Esophagus muscularis mucosa (tissue), 4 donors: Measurements from ENCODE around the gene MLLT3.

ENCODE experiments used
- EP300 ChIP-seq: sonication (generic); formaldehyde crosslinking; IDR thresholded peaks from one replicate; pipeline ENCODE4 v1.6.1; 2017; ENCODE audit warnings: antibody characterized with exemption
- POLR2A ChIP-seq: fragments of 450-650 bp; IDR thresholded peaks from one replicate; pipeline ENCODE4 v1.6.1; 2017; ENCODE audit warnings: antibody characterized with exemption, moderate library complexity, mild to moderate bottlenecking, low read depth
- POLR2AphosphoS5 ChIP-seq, 2 donors: sonication (generic); formaldehyde crosslinking; IDR thresholded peaks; one replicate each; pipeline ENCODE4 v1.6.1; 2017; ENCODE audit warnings: antibody characterized with exemption in 2 of 2
- TF ChIP-seq, protein P1 (sequence below), 3 experiments: fragments of 200-600 bp in 2 of 3; fragments of 450-650 bp in 1 of 3; sonication (generic) in 2 of 3; IDR thresholded peaks; one replicate each; pipeline ENCODE4 v1.5.1; 2017 to 2019; ENCODE audit warnings: antibody characterized with exemption in 3 of 3, mild to moderate bottlenecking in 2 of 3, moderate library complexity in 1 of 3

DNA sequence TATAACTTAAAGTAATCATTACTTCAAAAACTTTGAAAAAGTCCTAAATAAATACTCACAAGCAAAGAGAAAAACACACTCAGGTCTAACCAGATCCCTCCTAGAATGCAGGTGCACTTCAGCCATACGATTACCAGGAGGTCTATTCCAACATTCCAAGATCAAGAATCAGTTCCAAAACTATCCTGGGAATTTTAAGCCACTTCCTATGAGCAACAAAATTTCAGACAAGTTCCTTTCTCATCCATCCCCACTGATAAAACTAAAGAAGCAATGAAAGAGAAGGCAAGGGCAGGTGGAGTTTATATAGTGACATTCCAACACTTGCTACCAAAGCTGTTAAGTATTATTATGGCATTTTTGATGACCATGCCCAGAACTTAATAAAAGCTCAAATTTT is 29.6 kb downstream of the MLLT3 start:
- TF ChIP-seq, protein P1, sequence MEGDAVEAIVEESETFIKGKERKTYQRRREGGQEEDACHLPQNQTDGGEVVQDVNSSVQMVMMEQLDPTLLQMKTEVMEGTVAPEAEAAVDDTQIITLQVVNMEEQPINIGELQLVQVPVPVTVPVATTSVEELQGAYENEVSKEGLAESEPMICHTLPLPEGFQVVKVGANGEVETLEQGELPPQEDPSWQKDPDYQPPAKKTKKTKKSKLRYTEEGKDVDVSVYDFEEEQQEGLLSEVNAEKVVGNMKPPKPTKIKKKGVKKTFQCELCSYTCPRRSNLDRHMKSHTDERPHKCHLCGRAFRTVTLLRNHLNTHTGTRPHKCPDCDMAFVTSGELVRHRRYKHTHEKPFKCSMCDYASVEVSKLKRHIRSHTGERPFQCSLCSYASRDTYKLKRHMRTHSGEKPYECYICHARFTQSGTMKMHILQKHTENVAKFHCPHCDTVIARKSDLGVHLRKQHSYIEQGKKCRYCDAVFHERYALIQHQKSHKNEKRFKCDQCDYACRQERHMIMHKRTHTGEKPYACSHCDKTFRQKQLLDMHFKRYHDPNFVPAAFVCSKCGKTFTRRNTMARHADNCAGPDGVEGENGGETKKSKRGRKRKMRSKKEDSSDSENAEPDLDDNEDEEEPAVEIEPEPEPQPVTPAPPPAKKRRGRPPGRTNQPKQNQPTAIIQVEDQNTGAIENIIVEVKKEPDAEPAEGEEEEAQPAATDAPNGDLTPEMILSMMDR (IDR thresholded peaks at IDR 0.05): no peak
- TF ChIP-seq POLR2A (no peak), POLR2AphosphoS5 (IDR thresholded peaks at IDR 0.05) (no peak), EP300 (no peak)
